ENCODE measurements around the gene NAT8L. TPM values are rescaled to one million over a fixed set of nuclear protein-coding genes. Genes with fewer than 3 reads are reported as not detected.
A peak's percentile ranks its signal among the peaks of the same experiment; 100 is the strongest.

NAT8L gene
- total and polyA plus RNA-seq, 8 donors = 0.23 to 7.3 (median 4.5) TPM

GRCh38 chr4:2065106-2065930 is 6.2 kb downstream of the NAT8L start:
- no peak overlapping the region for H3K27ac ChIP-seq
- no peak overlapping the region for H3K4me3 ChIP-seq
- peaks cover 8 to 85% of the 10 kb centered on the region in 2 donors for H3K27me3 ChIP-seq
- H3K36me3 ChIP-seq = no peaks in the 10 kb centered on the region
- intact Hi-C loops (cut with DNase I) = no loop called here
- no peaks in the 10 kb centered on the region for H3K9me3 ChIP-seq
- peak in 1 of 4 donors; percentile 54 for DNase-seq
- no peak for ATAC-seq
- TF ChIP-seq CTCF (IDR thresholded peaks at IDR 0.05) = no peak
- H3K4me1 ChIP-seq = peaks cover 0 to 3% of the 10 kb centered on the region in 2 donors

GRCh38 chr4:2066011-2066551 is 7.0 kb downstream of the NAT8L start:
- H3K4me1 ChIP-seq = no peaks in the 10 kb centered on the region
- DNase-seq (peak in 1 of 4 donors; percentile 71), ATAC-seq (no peak)
- intact Hi-C loops (cut with DNase I) = no loop called here
- H3K36me3 ChIP-seq = no peaks in the 10 kb centered on the region
- no peak for TF ChIP-seq CTCF (IDR thresholded peaks at IDR 0.05)
- H3K27me3 ChIP-seq = peaks cover under 1 to 85% of the 10 kb centered on the region in 2 donors
- no peak overlapping the region for H3K27ac ChIP-seq
- no peak overlapping the region for H3K4me3 ChIP-seq
- H3K9me3 ChIP-seq = no peaks in the 10 kb centered on the region

GRCh38 chr4:2066571-2067445 is 7.7 kb downstream of the NAT8L start:
- DNase-seq = peak in 1 of 4 donors; percentile 68
- intact Hi-C loops (cut with DNase I) = no loop called here
- Histone ChIP-seq H3K27ac (no peak overlapping the region), H3K9me3 (no peaks in the 10 kb centered on the region), H3K27me3 (peaks cover 0 to 85% of the 10 kb centered on the region in 2 donors), H3K4me1 (no peaks in the 10 kb centered on the region), H3K36me3 (no peaks in the 10 kb centered on the region), H3K4me3 (no peak overlapping the region)
- no peak for ATAC-seq
- TF ChIP-seq CTCF (IDR thresholded peaks at IDR 0.05) = no peak

GRCh38 chr4:2067446-2068197 is 8.5 kb downstream of the NAT8L start:
- H3K36me3 ChIP-seq = no peaks in the 10 kb centered on the region
- ATAC-seq (no peak), DNase-seq (peak in 1 of 4 donors; percentile 73)
- peaks cover 0 to 85% of the 10 kb centered on the region in 2 donors for H3K27me3 ChIP-seq
- no peak overlapping the region for H3K27ac ChIP-seq
- no peaks in the 10 kb centered on the region for H3K4me1 ChIP-seq
- intact Hi-C loops (cut with DNase I) = no loop called here
- no peaks in the 10 kb centered on the region for H3K9me3 ChIP-seq
- no peak overlapping the region for H3K4me3 ChIP-seq
- no peak for TF ChIP-seq CTCF (IDR thresholded peaks at IDR 0.05)

Measured in left lung (tissue), 10 donors.